Measurements from ENCODE around the gene TENM4.
A peak's percentile ranks its signal among the peaks of the same experiment; 100 is the strongest.

TENM4 gene

DNA sequence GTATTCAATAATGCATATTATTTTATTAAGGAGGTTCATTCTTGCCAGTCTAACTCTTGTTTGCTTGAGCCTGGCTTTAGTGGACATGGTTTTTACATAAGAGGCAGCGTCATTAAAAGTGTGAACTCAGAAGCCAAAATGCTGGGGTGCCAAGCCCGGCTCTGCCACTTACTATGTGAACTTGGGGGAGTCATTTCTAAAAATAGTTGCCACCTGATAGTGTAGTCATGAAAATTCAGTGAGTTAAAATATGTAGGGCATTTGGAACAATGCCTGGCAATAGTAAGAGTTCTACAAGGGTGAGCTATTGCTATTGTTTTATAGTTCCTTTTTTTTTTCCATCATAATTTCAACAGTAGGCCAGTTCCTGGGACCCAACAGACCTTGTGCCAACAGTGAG is 49.9 kb downstream of the TENM4 start:
- DNase-seq (ENCODE audit: low read depth, low spot score): no peak

DNA sequence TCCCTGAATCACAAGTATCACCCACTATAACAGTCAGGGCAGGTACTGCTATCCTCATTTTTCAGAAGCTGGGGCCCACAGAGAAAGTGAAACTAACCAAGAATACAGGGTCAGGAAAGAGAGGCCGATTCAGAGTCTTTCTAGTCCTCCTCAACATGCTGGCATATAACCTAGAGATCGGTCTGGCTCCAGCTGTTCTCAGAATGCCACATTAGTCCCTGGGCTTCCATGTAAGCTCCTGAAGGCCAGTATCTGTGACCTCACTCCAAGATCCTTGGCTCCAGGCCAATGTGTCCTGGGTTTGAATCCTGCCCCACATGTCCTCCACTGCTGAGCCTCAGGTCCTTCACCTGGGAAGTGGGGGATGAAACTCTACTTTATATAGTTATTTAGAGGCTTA is 50.4 kb downstream of the TENM4 start:
- no peak for DNase-seq (ENCODE audit: low read depth, low spot score)

DNA sequence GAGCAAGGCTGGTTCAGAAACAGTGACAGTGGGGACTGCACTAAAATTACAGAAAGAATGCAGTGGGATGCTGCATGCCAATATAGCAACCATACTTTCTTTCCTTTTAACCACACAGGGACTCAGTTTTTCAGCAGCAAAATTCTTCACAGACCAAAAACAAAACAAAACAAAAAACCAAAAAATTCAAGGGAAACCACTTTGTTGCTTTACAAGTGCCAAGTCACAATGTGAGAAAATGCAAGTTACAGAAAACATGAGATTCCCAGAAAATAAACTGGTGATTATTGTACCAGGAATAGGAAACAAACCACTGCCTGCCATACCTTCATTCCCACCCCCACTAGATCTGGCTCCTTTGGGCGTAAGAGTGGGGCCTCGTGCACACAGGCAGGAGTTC is 52.6 kb downstream of the TENM4 start:
- DNase-seq (ENCODE audit: low read depth, low spot score): peak; percentile 85

DNA sequence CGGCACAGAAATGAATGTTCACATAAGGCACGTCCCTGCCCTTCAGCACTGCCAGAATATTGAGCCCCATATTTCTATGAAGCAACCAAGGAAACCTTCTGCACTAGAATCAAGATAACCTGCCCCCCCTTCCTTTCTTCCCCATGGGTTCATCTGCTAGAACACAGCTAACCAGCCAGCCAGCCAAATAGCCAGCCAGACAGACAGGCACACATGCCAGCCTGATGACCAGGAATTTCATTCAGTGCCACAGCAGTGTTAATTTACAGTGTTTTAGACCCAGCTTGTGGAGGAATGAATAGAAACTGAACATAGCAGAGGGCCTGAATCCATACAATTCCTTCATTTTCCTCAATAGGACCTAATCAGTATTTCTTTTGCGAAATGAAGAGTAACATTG is 57.0 kb downstream of the TENM4 start:
- peak; percentile 46 for DNase-seq (ENCODE audit: low read depth, low spot score)

DNA sequence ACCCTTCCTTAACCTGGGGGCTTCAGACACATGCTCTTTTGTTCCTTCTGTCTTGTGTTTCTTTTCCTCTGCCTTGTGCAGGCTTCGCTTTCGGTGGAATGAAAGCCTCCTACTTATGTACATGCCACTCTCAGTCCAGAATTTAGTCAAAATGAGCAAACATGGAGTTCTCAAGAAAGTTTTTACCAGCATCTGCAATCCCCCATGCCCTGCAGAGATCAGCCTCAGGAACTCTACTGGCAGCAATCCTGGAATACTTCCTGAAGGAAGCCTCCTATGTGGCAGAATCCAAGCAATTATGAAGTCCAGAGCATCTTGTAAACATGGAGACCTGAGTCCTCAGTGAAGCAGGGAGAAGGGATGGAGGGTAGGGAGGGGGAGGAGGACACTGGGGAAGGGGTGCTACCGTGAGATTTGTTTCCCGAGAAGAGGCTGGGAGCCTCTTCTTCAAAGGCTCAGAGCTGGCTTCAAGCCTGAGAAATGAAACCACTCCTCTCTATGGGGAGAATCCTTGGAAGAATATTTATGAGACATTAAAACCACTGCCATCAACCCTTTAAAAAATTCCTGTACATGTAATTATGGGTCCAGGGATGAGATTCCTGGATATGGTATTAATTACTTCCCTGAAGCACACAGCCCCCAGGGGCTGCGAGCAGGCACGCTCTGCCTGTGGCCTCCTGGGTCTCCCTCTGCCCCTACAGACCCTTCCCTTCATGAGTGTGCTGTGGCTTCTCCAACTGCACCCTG is 58.4 kb downstream of the TENM4 start:
- DNase-seq (ENCODE audit: low read depth, low spot score): no peak

DNA sequence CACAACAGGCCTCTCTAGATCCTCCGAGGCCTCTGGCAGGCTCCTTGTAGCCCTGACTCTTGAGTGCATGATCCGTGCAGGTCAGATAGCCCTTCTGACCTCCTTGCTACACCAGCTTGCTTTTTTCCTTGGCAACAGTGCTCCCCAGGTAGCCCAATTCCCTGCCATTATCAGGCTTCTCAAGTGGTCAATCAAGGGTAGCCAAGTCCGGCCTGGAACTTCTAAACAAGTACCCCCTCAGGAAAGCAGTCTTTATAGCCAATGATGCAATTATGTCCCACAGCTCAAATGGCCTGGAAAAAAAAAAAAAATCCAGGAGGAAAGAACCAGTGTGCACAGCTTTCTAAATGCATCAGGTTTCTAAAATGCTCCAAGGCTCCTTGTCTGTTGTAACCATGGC is 59.8 kb downstream of the TENM4 start:
- no peak for DNase-seq (ENCODE audit: low read depth, low spot score)

DNA sequence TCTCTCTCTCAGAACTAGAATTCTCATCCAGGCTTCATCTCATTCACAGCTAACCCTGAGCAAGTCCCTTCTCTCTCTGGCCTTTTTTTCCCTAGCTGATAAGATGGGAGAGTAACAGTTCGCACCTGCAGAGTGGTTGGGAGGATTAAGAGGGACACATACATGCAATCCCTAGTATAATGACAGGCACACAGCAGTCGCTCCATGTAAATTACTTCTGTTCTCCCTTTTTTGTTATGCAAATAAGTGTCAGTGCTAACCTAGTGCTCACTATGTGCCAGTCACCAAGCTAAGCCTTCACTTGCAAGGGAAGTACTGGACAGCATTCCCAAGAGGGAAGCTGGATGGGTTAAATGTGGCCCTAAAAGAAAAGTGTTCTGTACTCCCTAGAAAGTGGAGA is 63.4 kb downstream of the TENM4 start:
- DNase-seq (ENCODE audit: low read depth, low spot score): no peak

DNA sequence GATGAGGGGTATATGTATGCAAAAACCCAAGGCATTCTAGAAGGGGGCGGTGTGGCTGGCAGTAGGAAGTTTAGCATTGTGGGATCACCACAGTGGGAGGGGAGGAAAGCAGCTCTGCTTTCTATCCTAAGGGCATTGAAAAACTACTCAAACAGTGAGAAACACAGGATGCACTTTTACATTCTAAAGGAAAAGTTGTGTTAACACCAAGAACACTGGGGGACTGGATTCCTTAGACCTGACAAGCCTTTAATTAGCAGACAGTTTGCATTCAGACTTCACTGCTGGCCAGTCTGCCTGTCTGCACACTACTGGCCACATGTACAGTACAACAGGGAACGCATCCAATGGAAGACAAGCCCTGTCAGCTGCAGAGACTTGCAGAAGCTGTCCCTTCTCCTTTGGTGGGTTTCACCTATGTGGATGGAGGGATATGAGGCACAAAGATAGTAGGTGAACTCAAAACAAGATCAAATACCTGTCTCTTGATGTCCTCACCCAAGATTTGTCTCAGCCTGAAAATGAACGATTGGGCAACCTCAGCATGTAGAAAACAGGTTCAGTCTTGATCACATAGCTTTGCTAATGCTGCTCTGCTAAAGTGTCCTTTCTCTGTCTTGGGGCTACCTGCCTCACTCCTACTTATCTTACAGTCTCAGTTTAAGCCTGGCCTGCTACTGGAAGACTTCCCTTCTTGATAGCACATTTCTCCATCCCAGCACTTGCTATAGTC is 64.8 kb downstream of the TENM4 start:
- peak; percentile 60 for DNase-seq (ENCODE audit: low read depth, low spot score)

DNA sequence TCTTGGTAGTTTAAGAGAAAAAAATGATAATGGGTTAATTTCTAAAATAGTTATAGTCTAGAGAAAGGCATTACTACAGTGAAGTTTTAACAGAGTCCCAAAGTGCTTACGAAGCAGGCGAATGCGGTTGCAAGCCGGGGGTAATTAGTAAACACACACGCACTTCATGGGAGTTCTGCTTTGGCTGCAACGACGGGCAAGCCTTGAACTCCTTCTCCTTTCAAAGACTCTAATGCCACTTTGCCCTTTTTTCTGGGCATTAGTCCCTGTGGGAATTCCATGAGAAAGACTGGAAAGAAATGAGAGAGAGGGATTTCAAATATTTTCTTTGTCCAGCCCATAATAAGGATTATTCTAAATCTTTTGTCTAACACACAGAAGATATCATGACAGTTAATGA is 66.1 kb downstream of the TENM4 start:
- peak; percentile 65 for DNase-seq (ENCODE audit: low read depth, low spot score)

DNA sequence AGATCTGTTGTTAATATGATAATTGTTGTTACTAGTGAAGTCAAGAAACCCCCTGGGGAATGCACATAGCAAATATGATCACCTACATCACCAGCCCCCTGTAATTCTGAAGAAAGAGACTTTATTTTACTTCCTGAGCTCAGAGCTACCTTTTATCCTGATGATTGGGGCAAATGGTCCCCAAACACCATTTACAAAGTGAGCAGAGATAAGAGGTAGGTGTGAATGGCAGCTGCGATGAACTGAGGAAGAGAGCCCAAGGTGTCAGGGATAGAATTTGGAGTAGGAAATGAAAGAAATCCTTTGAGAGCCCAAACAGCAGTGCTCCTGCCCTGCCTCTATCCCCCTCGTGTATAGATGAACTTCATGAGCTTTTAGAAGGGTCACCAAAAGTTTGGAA is 69.1 kb downstream of the TENM4 start:
- DNase-seq (ENCODE audit: low read depth, low spot score): no peak

DNA sequence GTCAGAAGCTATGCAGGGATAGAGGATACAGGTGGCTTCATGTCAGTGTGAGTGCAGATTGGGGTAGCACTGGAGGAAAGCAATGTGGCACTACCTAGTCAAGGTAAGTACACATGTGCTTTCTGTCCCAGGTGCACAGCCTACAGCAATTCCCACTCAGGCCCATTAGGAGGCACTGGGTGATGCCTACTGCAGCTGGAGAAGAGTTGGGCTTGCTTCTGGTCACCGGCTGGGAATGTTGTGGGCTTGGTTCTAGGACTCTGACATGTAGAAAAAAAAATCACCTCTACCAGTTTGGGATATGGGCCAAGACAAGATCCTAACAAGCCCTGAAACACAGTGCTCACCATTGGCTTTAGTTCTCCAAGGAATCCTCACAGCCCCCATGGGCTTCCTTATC is 69.7 kb downstream of the TENM4 start:
- DNase-seq (ENCODE audit: low read depth, low spot score): no peak

DNA sequence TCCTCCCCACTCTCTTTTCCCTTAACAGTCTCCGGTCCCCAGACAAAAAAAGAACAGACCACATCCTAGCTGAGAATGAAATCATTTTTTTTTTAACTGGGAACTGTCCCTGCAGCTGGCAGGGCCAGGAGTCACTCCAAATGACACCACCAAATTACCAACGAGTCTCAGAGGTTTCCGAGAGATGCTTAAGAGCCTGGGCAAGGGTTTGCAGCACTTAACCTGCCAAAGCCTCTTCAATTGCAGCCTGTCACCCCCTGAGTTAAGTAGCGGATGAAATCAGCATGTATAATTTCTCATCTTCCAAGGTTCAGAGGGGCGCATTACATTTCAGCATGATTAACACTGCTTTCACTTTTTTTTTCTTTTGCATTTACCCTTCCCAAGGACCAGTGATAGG is 71.8 kb downstream of the TENM4 start:
- DNase-seq (ENCODE audit: low read depth, low spot score): no peak

DNA sequence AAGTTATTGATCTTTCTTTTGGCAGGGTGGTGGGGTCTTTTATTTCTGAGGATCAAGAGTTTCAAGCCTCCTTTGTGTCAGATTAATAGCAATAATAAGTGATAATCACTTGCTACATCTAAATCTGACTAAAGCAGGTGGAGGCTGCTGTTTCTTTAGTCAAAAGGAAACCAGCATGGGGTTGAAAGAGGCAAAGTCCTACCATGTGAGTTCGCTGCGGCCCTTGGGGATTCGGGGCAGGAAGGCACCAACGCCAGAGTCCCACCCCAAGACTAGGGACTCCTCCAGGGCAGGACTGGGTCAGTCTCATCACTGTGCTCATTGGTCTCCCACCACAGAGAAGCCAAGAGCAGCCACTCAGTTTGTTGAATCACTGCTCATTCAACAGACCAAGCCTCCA is 73.0 kb downstream of the TENM4 start:
- DNase-seq (ENCODE audit: low read depth, low spot score): no peak

DNA sequence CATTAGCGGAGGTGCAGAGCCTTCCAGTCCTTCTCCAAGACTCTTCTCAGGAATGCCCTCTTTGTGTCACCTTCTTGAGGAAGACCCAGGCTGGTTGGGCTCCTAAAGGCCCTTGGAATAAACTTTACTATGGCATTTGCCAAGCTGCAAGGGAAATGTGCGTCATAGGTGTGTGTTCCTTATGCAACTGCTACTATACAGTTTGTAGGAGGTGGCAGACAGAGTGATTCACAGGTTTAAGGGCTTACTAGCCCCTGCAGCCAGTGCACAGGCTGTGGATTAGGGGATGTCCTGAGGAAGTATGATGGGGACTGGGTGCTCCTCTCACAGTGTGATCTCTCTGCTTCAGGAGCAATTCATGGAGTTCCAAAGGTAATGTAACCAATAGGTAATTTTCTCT is 74.6 kb downstream of the TENM4 start:
- no peak for DNase-seq (ENCODE audit: low read depth, low spot score)

DNA sequence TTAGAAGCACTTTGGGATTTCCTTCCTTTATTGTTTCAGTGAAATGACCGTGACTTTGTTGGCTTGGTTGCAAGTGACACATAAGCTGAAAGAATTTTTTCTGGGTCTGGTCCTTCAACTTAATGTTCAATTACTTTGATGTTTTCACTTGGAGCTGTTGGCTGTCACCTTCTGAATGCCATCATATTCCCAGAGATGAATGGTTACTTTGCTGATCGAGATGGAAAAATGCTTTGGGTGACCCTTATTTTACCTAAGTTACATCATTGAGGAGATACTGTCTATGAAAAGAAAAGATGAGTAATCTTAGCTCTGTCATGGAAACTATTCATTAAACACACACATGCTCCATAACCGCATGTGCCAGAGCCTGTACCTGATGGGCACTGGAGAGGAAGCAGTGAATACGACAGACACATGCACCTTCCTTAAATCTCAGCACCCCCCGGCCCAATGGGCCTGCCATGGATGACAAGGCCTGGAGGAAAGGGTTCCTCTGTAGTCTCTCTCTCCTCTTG is 76.9 kb downstream of the TENM4 start:
- DNase-seq (ENCODE audit: low read depth, low spot score): no peak

DNA sequence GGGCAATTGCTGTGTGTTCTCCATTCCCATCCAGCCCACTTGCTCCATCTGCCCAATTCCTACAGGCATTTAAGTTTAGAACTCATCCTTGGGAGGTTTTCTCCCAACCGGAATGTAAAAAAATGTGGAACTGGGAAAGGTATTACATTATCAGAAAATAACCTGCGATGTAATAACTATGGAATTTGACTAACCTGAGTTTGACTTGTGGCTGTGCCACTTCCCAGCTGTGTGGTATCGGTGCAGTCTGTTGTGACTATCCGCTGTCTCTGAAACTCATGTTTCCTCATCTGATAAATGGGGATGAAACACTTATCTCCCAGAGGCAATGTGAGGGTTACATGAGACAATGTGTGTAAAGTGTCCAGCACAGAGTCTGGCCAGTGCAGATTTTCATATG is 77.6 kb downstream of the TENM4 start:
- DNase-seq (ENCODE audit: low read depth, low spot score): peak; percentile 29

DNA sequence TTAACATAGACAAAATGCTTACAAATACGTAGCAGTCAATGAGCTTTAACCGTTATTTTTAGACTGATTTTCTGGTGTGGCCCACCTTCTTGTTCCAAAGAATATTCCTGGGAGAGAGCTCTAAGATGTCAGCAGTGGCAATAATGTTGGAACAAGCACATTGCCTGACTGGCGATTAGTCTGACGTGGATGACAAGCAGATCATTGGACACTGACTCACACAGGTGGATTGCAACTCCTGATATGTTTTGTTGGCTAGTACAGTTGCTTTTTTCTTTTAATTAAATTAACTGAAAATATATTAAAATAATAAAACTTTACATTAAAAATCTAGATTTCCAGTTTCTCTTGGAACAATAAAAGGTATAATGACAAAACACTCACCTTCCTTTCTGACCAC is 78.0 kb downstream of the TENM4 start:
- no peak for DNase-seq (ENCODE audit: low read depth, low spot score)

DNA sequence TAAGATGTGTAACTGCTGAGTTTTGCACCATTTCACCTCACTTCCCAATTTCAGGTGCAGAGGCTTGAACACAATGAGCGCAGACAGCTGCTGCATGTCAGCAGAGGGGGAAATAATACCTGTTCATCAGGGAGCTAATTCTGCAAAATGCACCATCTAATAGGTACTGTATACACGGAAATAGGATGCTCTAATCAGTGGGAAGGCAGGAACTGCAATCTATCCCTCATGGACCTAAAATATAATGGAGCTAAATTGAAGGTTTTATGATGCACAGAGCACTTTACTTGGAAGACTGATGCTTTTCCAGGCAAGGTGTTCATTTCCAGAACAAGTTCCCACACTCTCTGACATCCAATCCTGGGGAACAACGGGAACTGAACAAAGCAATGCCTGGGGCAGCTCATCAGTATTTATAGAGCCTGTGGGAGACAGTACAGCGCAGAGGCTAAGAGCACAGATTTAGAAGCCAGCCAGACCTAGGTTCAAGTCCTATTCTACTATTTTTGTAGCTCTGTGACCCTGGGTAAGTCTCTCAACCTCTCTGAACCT is 78.5 kb downstream of the TENM4 start:
- no peak for DNase-seq (ENCODE audit: low read depth, low spot score)

DNA sequence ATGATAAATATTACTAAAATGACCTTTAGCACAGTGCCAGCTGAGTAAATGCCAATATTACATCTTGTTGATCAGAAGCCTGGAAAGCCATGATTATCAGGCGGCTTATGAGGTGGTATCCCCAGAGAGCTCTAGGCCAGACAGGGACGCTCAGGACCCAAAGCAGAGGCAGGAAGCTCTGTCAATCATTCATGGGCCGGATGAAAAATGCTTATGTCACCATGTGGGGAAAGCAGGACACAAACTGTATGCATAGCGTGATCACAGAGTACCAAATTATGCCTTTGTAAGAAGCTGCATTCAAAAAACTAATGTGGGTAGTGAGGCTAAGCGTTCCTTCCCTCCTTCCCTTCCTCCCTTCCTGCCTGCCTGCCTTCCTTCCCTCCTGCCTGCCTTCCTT is 82.6 kb downstream of the TENM4 start:
- no peak for DNase-seq (ENCODE audit: low read depth, low spot score)

DNA sequence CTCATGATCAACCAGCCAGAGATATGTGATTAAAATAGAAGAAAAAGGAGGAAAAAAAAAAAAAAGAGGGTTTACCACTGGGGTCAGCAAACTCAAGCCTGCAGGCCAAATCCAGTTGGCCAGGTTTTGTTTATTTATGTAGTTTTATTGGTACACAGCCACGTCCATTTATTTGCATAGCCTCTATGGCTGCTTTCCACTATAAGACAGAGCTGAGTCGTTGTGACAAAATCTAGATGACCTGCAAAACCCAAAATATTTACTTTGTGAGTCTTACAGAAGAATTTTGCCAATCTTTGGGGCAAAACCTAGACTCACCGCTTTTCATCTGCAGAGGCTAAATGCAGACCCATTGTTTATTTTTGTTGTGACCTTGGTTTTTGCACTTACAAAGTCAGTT is 87.1 kb downstream of the TENM4 start:
- no peak for DNase-seq (ENCODE audit: low read depth, low spot score)

DNA sequence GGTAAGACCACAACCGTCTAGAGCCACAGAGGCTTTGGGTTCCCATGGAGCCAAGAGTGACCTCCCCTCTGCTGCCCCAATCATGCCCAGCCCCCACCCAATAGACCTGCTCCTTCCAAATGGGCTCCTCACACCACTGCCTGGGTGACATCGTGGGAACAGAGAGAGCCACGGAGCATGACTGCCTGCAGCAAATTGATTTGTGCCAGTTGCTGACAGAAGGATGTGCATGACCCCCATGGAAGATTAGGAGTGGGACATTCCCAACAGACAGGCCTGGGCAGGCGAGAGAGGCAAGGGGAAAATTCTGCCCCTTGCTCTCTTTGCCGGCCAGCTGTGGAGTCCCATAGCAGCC is 88.5 kb downstream of the TENM4 start:
- no peak for DNase-seq (ENCODE audit: low read depth, low spot score)

DNA sequence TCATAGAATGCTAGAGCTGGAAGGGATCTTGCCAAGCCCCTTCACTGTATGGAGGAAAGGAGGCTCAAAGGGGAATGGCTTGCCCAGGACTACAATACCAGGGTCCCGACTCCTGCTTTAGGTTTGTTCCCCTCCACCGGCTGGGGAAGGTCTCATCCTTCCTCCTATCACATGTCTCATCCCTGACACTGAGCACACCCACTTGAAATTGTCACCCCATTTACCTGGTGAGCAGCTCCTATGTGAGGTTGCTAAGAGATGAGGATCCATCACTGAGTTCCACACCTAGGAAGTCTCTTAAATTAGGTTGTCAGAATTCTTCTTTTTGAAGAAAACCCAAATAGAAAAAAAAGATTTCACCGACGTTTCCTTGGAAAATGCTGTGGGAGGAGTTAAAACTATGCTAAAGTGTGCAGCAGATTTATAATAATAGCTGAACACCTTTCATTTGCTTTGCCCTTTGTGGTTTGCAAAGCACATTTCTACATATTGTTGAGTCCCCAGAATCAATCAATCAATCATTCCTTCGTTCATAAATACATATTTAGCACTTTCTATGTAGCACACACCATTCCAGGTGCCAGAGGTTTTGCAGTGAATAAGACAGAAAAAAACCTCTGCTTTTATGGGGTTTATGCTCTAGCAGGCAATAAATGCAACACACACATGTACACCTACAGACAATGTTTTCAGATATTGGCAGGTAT is 91.7 kb downstream of the TENM4 start:
- DNase-seq (ENCODE audit: low read depth, low spot score): no peak

Measured in astrocyte of the hippocampus (primary cell).